K562 (cell line): ENCODE data around the gene DDR1. TPM values are rescaled to one million over a fixed set of nuclear protein-coding genes. Genes with fewer than 3 reads are reported as not detected.

Experiments used
- ELF2 ChIP-seq: fragments of 250-450 bp; sonication (Bioruptor Pico); IDR thresholded peaks from 2 replicates; pipeline ENCODE4 v1.5.0; 2021; ENCODE audit warnings: mild to moderate bottlenecking
- KDM4B ChIP-seq, 2 experiments: fragments of 450-650 bp in 1 of 2; sonication (generic) in 1 of 2; IDR thresholded peaks; 2 replicates each; pipeline ENCODE4 v1.6.1; 2016 to 2017; ENCODE audit warnings: borderline replicate concordance in 2 of 2, antibody characterized with exemption in 1 of 2, low read depth in 1 of 2, mild to moderate bottlenecking in 1 of 2
- NONO ChIP-seq, 2 experiments: fragments of 200-400 bp in 1 of 2; fragments of 450-650 bp in 1 of 2; formaldehyde crosslinking in 1 of 2; IDR thresholded peaks; 2 replicates each; pipeline ENCODE4 v1.6.1; 2017; ENCODE audit warnings: low read depth in 2 of 2, mild to moderate bottlenecking in 2 of 2, moderate library complexity in 2 of 2, low read length in 1 of 2
- RBM14 ChIP-seq: fragments of 200-400 bp; formaldehyde crosslinking; IDR thresholded peaks from 2 replicates; pipeline ENCODE4 v1.6.1; 2018; ENCODE audit warnings: low read depth, mild to moderate bottlenecking, low read length, moderate library complexity, borderline replicate concordance; ENCODE audit not compliant: insufficient read depth
- ZNF263 ChIP-seq: sonication (generic); formaldehyde crosslinking; IDR thresholded peaks from 2 replicates; pipeline ENCODE4 v1.8.0; 2022; ENCODE audit warnings: mild to moderate bottlenecking, missing genetic modification reagents, borderline replicate concordance
- ZNF780A ChIP-seq: fragments of 250-450 bp; sonication (Bioruptor Pico); IDR thresholded peaks from 2 replicates; pipeline ENCODE4 v1.5.0; 2021; ENCODE audit warnings: mild to moderate bottlenecking
- polyA plus RNA-seq, 8 experiments: library from polyadenylated mRNA; depleted of rRNA in 4 of 8; stranded (reverse) in 5 of 8; unstranded in 3 of 8; fragments of >200 nt; fragmentation: Nextera tagmentation in 2 of 8; fragmentation: Illumina TruSeq in 1 of 8; extraction: Ambion mirVana in 2 of 8; extraction: Trizol in 1 of 8; gene quantifications; 2 replicates each; pipeline versions ENCODE4 v1.2.1 to v1.2.3, GENCODE V29; 2011 to 2014; ENCODE audit warnings: inconsistent platforms in 1 of 8, missing spikeins in 1 of 8
- total RNA-seq, 7 experiments: library from RNA; depleted of rRNA in 6 of 7; stranded (reverse); fragments of >200 nt in 6 of 7; fragmentation: Illumina TruSeq in 2 of 7; extraction: Trizol in 2 of 7; gene quantifications; 2 replicates each; pipeline versions ENCODE4 v1.2.1 to v1.2.3, GENCODE V29; 2011 to 2021; ENCODE audit warnings: low replicate concordance in 1 of 7
- TF ChIP-seq, protein P1 (sequence below), 2 experiments: fragments of 200-800 bp in 1 of 2; sonication (Bioruptor generic) in 1 of 2; sonication (generic) in 1 of 2; formaldehyde crosslinking in 1 of 2; IDR thresholded peaks in 1 of 2; conservative IDR thresholded peaks in 1 of 2; 2 replicates each; pipeline versions ENCODE4 v1.5.0 to v1.6.1; 2016 to 2020; ENCODE audit warnings: missing compliant biosample characterization in 1 of 2, missing genetic modification characterization in 1 of 2, missing genetic modification reagents in 1 of 2
- TF ChIP-seq, protein P2 (sequence below), 2 experiments: fragments of 450-650 bp; formaldehyde crosslinking in 1 of 2; IDR thresholded peaks; 2 replicates each; pipeline versions ENCODE4 v1.4.0 to v1.6.1; 2014 to 2020; ENCODE audit warnings: mild to moderate bottlenecking in 2 of 2, borderline replicate concordance in 1 of 2, low read depth in 1 of 2
- TF ChIP-seq, protein P3 (sequence below): fragments of 250-450 bp; sonication (Bioruptor Pico); IDR thresholded peaks from 2 replicates; pipeline ENCODE4 v1.8.0; 2022; ENCODE audit warnings: moderate library complexity, mild to moderate bottlenecking, inconsistent platforms
- TF ChIP-seq, protein P4 (sequence below): fragments of 450-650 bp; IDR thresholded peaks from 2 replicates; pipeline ENCODE4 v1.6.1; 2016; ENCODE audit warnings: borderline replicate concordance

DDR1 gene
- total and polyA plus RNA-seq, 9 of the 15 experiments (the other 6 are each of a cell fraction or from before 2014, with no cell fraction given): 1.4 to 44.6 (median 12.2) TPM

DNA sequence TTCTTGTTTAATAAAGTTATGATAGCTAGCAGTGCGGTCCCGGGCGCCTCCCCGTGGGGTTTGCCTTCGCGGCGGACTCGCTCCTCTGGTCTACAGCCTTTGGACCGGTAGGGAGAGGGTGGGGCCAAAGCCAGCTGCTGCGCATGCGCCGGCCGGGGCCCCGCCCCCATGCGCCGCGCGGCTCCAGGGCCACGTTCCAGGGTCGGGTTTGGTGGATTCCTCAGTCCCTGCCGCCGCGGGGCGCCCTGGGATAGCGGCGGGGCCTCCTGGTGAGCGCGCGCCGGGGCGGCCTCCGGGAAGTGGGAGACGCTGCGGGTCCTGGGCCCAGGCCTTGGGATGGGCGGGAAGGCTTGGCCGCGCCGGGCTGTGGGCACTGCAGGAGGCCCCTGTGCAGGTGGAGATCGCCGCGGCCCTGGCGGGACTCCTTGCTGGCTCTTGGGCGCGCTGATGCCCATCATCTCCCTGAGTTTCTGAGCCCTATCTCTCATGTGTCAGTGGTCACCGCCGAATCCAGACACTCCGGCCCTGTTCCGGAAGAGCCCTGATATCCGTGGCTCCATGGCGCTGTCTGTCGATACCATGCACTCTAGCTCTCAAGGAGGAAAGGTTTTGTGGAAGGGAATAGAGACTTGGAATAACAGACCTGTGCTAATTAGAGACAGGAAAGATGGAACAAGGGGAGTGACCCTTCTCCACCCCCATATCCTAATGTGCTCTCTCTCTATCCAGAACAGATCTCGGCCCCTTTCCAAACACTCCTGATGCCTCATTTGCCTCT, 29.9 kb downstream of the DDR1 start, which contains the start of gene VARS2 (continued):
- no peak for TF ChIP-seq KDM4B (IDR thresholded peaks at IDR 0.05; ENCODE audit: borderline replicate concordance in 2 of 2, low read depth in 1 of 2)
- peak; percentile 78; the same call in 1 of the 2 replicates for TF ChIP-seq ELF2 (CRISPR knock-in tag)
- 0 out of 2 replicates have a peak, but pooled peaks have one; percentile 51 for TF ChIP-seq ZNF263 (CRISPR knock-in tag)
- peak in 1 of 2 experiments; percentile 59; a peak in 2 of 4 replicates for TF ChIP-seq NONO (IDR thresholded peaks at IDR 0.05; ENCODE audit: low read depth in 2 of 2, low read length in 1 of 2)
- no peak for TF ChIP-seq RBM14
- TF ChIP-seq, protein P1, sequence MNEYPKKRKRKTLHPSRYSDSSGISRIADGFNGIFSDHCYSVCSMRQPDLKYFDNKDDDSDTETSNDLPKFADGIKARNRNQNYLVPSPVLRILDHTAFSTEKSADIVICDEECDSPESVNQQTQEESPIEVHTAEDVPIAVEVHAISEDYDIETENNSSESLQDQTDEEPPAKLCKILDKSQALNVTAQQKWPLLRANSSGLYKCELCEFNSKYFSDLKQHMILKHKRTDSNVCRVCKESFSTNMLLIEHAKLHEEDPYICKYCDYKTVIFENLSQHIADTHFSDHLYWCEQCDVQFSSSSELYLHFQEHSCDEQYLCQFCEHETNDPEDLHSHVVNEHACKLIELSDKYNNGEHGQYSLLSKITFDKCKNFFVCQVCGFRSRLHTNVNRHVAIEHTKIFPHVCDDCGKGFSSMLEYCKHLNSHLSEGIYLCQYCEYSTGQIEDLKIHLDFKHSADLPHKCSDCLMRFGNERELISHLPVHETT (CRISPR knock-in tag; conservative IDR thresholded peaks at IDR 0.05 in 1 of 2, IDR thresholded peaks at IDR 0.05 in 1 of 2): peak in 1 of 2 experiments; percentile 89; a peak in 2 of 4 replicates
- TF ChIP-seq, protein P2, sequence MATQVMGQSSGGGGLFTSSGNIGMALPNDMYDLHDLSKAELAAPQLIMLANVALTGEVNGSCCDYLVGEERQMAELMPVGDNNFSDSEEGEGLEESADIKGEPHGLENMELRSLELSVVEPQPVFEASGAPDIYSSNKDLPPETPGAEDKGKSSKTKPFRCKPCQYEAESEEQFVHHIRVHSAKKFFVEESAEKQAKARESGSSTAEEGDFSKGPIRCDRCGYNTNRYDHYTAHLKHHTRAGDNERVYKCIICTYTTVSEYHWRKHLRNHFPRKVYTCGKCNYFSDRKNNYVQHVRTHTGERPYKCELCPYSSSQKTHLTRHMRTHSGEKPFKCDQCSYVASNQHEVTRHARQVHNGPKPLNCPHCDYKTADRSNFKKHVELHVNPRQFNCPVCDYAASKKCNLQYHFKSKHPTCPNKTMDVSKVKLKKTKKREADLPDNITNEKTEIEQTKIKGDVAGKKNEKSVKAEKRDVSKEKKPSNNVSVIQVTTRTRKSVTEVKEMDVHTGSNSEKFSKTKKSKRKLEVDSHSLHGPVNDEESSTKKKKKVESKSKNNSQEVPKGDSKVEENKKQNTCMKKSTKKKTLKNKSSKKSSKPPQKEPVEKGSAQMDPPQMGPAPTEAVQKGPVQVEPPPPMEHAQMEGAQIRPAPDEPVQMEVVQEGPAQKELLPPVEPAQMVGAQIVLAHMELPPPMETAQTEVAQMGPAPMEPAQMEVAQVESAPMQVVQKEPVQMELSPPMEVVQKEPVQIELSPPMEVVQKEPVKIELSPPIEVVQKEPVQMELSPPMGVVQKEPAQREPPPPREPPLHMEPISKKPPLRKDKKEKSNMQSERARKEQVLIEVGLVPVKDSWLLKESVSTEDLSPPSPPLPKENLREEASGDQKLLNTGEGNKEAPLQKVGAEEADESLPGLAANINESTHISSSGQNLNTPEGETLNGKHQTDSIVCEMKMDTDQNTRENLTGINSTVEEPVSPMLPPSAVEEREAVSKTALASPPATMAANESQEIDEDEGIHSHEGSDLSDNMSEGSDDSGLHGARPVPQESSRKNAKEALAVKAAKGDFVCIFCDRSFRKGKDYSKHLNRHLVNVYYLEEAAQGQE (IDR thresholded peaks at IDR 0.05; ENCODE audit: borderline replicate concordance): peak; percentile 74
- TF ChIP-seq, protein P2 (CRISPR knock-in tag; IDR thresholded peaks at IDR 0.05; ENCODE audit: low read depth): peak; percentile 86; the same call in 1 of the 2 replicates
- TF ChIP-seq, protein P3, sequence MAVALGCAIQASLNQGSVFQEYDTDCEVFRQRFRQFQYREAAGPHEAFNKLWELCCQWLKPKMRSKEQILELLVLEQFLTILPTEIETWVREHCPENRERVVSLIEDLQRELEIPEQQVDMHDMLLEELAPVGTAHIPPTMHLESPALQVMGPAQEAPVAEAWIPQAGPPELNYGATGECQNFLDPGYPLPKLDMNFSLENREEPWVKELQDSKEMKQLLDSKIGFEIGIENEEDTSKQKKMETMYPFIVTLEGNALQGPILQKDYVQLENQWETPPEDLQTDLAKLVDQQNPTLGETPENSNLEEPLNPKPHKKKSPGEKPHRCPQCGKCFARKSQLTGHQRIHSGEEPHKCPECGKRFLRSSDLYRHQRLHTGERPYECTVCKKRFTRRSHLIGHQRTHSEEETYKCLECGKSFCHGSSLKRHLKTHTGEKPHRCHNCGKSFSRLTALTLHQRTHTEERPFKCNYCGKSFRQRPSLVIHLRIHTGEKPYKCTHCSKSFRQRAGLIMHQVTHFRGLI (CRISPR knock-in tag): no peak
- TF ChIP-seq, protein P4, sequence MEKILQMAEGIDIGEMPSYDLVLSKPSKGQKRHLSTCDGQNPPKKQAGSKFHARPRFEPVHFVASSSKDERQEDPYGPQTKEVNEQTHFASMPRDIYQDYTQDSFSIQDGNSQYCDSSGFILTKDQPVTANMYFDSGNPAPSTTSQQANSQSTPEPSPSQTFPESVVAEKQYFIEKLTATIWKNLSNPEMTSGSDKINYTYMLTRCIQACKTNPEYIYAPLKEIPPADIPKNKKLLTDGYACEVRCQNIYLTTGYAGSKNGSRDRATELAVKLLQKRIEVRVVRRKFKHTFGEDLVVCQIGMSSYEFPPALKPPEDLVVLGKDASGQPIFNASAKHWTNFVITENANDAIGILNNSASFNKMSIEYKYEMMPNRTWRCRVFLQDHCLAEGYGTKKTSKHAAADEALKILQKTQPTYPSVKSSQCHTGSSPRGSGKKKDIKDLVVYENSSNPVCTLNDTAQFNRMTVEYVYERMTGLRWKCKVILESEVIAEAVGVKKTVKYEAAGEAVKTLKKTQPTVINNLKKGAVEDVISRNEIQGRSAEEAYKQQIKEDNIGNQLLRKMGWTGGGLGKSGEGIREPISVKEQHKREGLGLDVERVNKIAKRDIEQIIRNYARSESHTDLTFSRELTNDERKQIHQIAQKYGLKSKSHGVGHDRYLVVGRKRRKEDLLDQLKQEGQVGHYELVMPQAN: no peak
- TF ChIP-seq ZNF780A (CRISPR knock-in tag): no peak; the same call in 1 of the 2 replicates
